GM19023 (cell line): ENCODE measurements around the gene HLA-DOB.

Experiments used
- ATAC-seq: cut with Tn5 transposase; IDR thresholded peaks from one replicate; pipeline ENCODE4 v1.9.1; 2021; ENCODE audit warnings: mild to moderate bottlenecking, moderate library complexity; ENCODE audit not compliant: unreplicated experiment

The HLA-DOB gene

GRCh38 chr6:32843979-32844838, 27.4 kb upstream of the HLA-DOB start, which contains the start of gene PSMB8:
TSS of gene PSMB8 (minus strand) at chr6:32844047. CDS start at chr6:32843996, 51 bp downstream.
- peak; percentile 70 for ATAC-seq

DNA sequence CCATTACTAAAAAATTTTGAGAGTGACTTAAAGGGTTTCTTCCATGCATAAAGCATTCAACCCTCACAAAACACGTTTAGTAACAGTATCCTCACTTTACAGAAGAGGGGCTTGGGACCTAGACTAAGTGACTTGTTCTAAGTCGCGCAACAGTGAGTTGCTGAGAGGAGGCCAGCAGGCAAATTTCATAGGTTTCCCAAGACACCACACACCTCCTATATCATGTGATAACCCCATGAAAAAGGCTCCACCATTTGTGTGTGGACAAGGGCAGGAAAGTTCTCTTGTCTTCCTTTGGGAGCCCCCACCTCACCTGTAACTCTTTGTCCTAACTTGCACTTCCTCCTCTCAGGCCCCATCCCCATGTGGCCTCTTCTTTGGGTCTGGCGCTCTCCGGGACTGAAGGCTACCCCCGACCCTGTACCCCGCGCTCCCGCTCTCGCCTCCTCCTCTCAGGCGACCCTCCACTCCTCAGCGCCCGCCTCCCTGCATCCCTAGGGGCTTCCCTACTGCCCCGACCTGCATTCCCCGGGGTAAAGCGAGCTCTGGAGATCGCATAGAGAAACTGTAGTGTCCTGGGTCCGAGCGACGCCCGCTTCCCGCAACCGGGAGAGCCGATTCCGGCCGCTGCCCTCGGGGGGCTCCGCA, 26.7 kb upstream of the HLA-DOB start:
- ATAC-seq: no peak

DNA sequence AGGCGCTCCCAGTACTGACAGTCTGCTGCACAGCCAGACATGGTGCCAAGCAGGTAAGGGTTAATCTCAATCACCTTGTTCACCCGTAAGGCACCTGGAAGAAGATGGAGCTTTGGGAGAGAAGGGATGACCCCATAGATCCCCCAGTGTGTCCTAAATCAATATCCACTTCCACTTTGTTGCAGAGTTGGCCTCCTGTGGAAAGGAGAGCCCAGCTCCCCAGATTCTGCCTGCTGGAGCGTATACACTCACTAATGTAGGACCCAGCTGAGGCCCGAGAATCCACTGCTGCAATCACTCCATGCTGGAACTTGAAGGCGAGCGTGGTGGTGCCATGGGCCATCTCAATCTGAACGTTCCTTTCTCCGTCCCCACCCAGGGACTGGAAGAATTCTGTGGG, 25.9 kb upstream of the HLA-DOB start:
- no peak for ATAC-seq

DNA sequence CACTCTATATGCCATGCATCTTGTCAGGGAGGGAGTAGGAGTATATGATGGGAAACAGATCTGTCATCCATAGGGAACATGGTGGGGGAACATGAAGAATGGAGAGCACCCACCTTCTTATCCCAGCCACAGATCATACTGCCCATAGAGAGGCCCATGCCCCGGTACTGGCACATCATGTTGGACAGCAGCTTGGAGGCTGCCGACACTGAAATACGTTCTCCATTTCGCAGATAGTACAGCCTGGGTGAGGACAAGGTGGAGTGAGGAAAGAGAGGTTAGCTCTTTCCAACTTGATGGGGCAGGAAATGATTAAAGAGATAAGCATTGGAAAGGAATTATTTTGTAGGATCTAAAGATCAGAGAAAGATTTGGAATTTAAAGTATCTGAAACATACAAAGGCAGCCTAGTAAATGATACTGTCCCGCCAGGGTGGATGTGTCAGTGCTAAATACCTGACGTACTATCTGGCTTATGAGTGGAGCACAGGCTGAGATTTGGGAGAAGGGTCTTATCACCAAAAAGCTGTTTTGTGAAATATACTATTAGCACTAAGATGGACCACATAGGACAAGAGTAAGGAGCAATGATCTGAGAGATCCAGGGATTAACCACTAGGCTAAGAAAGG, 25.3 kb upstream of the HLA-DOB start:
- ATAC-seq: no peak

DNA sequence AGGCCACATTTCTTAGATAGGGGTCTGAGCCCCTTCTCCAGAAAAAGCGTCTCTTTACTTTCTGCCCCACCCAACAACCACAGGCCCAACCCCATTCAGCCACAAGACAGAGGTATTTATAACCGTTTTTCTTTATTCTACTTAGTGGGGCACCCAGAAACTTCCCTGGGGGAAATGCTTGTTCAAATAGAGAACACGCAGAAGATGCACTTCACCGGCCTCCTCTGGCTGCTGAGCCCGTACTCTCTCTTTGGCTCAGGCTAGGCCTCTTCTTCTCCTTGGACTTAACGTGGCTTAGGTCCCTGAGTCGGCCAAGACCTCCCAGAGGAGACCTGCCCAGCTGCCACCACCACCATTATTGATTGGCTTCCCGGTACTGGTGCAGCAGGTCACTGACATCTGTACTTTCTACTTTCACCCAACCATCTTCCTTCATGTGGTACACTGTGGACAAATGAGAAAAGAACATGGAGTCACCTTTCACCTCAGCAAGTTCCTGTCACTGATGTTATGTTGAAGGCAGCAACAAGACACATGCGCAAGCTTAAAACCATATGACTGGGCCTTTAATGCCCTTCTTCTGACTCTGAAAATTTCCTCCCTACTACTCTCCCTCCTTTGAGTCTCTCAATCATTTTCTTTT, 23.9 kb upstream of the HLA-DOB start:
- ATAC-seq: no peak

GRCh38 chr6:32839356-32839755, 22.6 kb upstream of the HLA-DOB start:
- no peak for ATAC-seq

DNA sequence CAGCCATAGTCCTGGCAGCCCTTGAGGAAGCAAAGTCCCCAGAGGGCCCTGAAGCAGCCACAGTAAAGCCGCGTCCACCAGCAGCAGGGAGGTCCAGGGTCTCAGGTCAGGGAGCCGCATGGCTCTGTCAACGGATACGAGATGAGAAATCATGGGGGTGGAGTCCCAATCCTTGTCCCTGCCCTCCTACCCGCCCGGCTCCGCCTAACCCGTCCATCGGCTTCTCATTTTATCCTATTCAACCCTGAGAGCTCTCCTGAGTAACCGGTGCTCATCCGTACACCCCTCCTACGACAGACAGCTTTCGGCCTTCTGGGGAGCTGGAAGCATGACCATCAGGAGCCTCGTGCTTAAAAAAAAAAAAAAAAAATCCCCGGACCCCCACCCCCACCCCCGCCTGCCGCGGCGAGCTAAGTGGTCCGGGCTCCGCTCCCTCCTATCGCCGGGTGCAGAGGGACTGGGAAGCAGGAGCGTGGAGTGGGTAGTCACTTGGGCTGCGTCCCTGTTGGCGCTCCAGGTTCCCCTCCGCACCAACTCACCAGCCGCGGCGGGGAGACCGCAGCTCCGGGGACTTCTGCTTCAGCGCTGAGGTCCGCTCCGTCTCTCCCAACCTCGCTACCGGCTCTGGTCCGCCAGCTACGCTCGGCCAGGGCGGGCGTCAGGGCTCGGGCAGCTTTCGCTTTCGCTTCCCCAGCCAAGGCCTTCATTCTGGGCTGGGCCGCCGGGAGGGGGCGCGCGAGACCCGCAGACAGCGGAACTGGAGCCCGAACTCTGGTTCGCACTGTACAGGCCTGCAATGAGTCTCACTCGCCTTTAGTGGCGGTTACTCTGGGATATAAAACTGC, 21.5 kb upstream of the HLA-DOB start, which contains the start of gene TAP2:
Gene TAP2 (minus strand): TSS at position 626 of the 845 bp plus-strand sequence. CDS start 506 bp downstream, at position 120.
- peak; percentile 77 for ATAC-seq

DNA sequence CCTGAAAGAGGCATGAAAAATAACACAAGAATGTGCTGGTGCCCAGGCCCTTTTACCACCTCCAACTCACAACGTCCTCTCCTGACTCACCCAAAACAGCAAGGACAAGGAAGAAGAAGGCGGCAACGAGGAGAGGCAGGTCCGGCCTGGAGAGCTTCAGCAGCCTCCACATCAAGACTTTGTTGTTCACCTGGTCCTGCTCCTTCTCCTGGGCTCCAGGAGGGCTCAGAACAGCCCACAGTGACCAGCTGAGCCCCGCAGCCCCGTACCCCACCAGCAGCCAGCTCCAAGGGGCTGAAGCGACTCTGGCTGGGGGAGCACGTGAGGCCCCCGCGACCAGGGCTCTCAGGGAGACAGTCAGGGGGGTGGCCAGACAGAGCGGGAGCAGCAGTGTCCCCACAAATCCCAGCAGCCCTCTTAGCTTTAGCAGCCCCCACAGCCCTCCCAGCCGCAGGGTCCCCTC, 20.9 kb upstream of the HLA-DOB start:
- no peak for ATAC-seq

GRCh38 chr6:32836873-32837272, 20.1 kb upstream of the HLA-DOB start:
- ATAC-seq: no peak

- no peak for ATAC-seq
These were observed 18.5 kb upstream of the HLA-DOB start for GRCh38 chr6:32835167-32835893.

- no peak for ATAC-seq
These were observed 16.9 kb upstream of the HLA-DOB start for GRCh38 chr6:32833664-32834063.

GRCh38 chr6:32832535-32832934, 15.7 kb upstream of the HLA-DOB start:
- no peak for ATAC-seq

- no peak for ATAC-seq
These were observed 14.1 kb upstream of the HLA-DOB start for GRCh38 chr6:32830936-32831335.

DNA sequence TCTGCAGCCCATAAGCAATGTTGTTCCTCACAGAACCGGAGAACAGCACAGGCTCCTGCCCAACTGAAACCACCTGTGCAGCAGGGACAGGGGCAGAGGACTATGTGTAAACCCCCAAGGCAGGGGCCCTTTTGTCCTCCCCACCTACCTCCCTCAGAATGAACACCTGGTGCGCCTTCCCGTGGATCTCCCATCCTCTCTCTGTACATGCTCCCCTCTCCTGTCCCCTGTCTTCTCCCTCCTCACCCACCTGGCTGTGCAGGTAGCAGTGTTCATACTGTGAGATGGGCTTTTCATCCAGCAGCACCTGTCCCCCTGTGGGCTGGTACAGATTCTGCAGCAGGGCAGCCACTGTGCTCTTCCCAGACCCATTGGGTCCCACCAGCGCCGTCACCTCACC, 13.2 kb upstream of the HLA-DOB start:
- ATAC-seq: no peak

DNA sequence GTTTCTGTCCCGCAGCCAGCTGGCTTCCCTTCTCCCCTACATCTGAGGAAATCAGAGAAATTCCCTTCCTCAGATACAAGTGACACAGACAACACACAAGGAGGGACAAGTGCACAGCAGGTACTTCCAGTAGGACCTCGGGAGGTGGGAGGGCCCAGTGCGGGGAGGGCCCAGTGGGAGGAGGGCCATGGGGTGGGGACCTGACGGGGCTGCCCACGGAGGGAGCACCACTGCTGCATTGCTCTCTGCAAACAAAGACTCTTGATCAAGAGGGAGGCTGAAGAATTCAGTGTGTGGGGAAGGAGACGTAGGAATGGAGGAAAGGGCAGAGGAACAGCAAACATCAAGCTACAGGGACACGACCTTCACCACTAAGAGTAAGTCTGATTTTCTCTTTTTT, 12.7 kb upstream of the HLA-DOB start:
- no peak for ATAC-seq

GRCh38 chr6:32827025-32827424, 10.2 kb upstream of the HLA-DOB start:
- no peak for ATAC-seq

DNA sequence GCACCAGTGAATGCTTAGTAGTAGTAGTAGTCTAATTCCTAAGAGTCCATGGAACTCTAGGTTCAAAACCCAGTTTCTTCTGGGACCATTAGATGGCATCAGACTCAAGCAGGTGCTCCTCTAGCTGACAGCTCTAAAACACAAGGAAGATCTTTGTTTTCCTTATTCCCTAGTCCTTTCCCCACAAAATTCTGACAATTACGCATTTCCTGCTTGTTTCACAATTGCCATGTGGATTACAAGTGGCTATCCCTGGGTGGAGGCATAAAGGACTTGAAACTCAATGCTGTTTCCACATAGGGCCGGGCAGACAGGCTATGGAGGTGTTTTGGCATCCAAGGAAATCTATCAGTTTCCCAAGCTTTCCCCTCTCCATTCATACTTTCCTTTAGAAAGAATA, 9.2 kb upstream of the HLA-DOB start:
- no peak for ATAC-seq

- ATAC-seq: no peak
These were observed 2.9 kb upstream of the HLA-DOB start for GRCh38 chr6:32819729-32820128.

DNA sequence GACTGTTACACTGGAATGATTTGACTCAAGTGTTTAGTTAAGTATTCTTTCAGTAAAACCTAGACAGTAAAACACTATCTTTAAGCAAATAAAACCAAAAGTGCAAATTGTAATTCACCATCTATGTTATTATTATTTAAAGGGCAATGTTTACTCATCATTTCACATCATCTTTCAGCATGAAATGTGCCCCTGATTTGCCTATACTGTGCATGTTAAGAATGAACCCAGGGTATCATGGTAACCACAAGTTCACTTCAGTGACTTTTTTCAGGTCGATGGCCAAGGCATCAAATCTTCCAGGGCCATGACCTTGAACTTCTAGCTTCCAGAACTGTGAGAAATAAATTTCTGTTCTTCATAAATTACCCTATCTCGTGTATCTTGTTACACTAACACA, 2.1 kb upstream of the HLA-DOB start:
- ATAC-seq: no peak

DNA sequence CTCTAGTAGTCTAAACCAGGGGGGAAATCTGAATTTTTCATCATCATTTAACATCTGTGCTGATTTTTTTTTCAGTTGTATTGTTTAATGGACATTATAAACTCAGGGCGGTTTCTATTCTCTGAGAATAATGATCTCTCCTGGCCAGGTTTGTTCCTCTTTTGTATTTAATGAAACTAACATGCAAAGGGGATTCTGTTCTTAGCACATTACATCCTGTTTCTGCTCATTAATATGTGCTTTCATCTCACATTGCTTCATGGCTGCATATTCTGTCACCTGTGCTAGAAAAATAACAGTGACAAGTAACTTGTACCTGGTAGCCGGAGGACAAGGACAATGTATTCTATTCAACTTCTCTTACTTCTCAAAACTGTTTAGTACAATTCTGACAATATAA, 806 bp downstream of the HLA-DOB start:
- no peak for ATAC-seq
